Caco-2 (cell line): ENCODE results near the gene RIOX2. TPM values are rescaled to one million over a fixed set of nuclear protein-coding genes. Genes with fewer than 3 reads are reported as not detected.
A peak's percentile ranks its signal among the peaks of the same experiment; 100 is the strongest.

Source experiments
- Bru-seq: library from RNA; stranded (reverse); fragments of 400-500 nt; gene quantifications from one replicate; lab custom pipeline; 2021; lab: Mats Ljungman, UMichigan
- BruChase-seq, 2 experiments: library from RNA; stranded (reverse); fragments of 400-500 nt; gene quantifications; one replicate each; lab custom pipeline; 2021; lab: Mats Ljungman, UMichigan
- BruUV-seq: library from RNA; stranded (reverse); fragments of 400-500 nt; replicated peaks from 2 replicates; lab custom pipeline; 2021; lab: Mats Ljungman, UMichigan
- CTCF ChIA-PET: fragments of 300-600 bp; sonication (Branson Sonifier 250); formaldehyde crosslinking; loops from one replicate; lab custom pipeline; 2022; ENCODE audit warnings: antibody characterized with exemption; lab: Charles Lee
- POLR2A ChIA-PET: fragments of 300-600 bp; sonication (Branson Sonifier 250); formaldehyde crosslinking; loops from one replicate; lab custom pipeline; 2022; ENCODE audit warnings: antibody characterized with exemption; lab: Charles Lee
- DNase-seq, 2 experiments: peaks; one replicate each; pipeline versions ENCODE4 v3.0.0 to v3.0.0-alpha.2; 2020 to 2022
- H3K27me3 ChIP-seq: replicated peaks from 2 replicates; pipeline ENCODE4 v1.6.0; 2011; ENCODE audit warnings: low read length; ENCODE audit not compliant: control insufficient read depth, insufficient read depth
- H3K36me3 ChIP-seq: 2 replicates; pipeline ENCODE4 v1.5.1; 2011; ENCODE audit warnings: low read length; ENCODE audit not compliant: control insufficient read depth, insufficient read depth
- H3K4me1 ChIP-seq: fragments of 250-450 bp; sonication (Bioruptor Pico); 2 replicates; pipeline ENCODE4 v1.5.1; 2020; ENCODE audit warnings: mild to moderate bottlenecking
- H3K4me3 ChIP-seq: 2 replicates; pipeline ENCODE4 v1.5.1; 2011; ENCODE audit warnings: low read depth, mild to moderate bottlenecking, control low read depth, low read length
- H3K9me3 ChIP-seq: fragments of 250-450 bp; sonication (Bioruptor Pico); 2 replicates; pipeline ENCODE4 v1.5.1; 2020; ENCODE audit warnings: mild to moderate bottlenecking, moderate library complexity
- H3K27ac Mint-ChIP-seq: one replicate; pipeline ENCODE4 v1.8.0; 2022; ENCODE audit warnings: mixed read lengths; ENCODE audit not compliant: unreplicated experiment
- H3K27me3 Mint-ChIP-seq: one replicate; pipeline ENCODE4 v1.8.0; 2022; ENCODE audit warnings: mixed read lengths; ENCODE audit not compliant: insufficient read depth, unreplicated experiment
- H3K36me3 Mint-ChIP-seq: one replicate; pipeline ENCODE4 v1.8.0; 2022; ENCODE audit warnings: mild to moderate bottlenecking, mixed read lengths; ENCODE audit not compliant: insufficient read depth, unreplicated experiment
- H3K4me1 Mint-ChIP-seq: one replicate; pipeline ENCODE4 v1.8.0; 2022; ENCODE audit warnings: low read depth, mixed read lengths; ENCODE audit not compliant: unreplicated experiment
- H3K4me3 Mint-ChIP-seq: one replicate; pipeline ENCODE4 v1.8.0; 2022; ENCODE audit warnings: mild to moderate bottlenecking, moderate library complexity, mixed read lengths; ENCODE audit not compliant: unreplicated experiment
- H3K9me3 Mint-ChIP-seq: one replicate; pipeline ENCODE4 v1.8.0; 2022; ENCODE audit warnings: mixed read lengths; ENCODE audit not compliant: unreplicated experiment
- CTCF ChIP-seq, 2 experiments: fragments of 200-600 bp in 1 of 2; IDR thresholded peaks; 1 replicate in 1 of 2; 2 replicates in 1 of 2; pipeline versions ENCODE4 v1.5.1 to v1.8.0; 2011 to 2022; ENCODE audit warnings: antibody characterized with exemption in 1 of 2, control low read depth in 1 of 2, inconsistent platforms in 1 of 2, low read depth in 1 of 2, low read length in 1 of 2, mild to moderate bottlenecking in 1 of 2, moderate library complexity in 1 of 2; ENCODE audit not compliant: insufficient read depth in 1 of 2, severe bottlenecking in 1 of 2, unreplicated experiment in 1 of 2
- intact Hi-C: fragments of 100-400 bp; cut with micrococcal nuclease; formaldehyde crosslinking; loops from one replicate; pipeline ENCODE4 v1.10.0; 2022; ENCODE audit not compliant: unreplicated experiment
- long read RNA-seq: library from polyadenylated mRNA; stranded (forward); transcript quantifications from one replicate; pipeline ENCODE4 v2.0.0, GENCODE V29; 2022
- total RNA-seq: library from RNA; stranded (reverse); gene quantifications from 2 replicates; pipeline ENCODE4 v1.2.3, GENCODE V29; 2022

RIOX2 gene
- 25.0 TPM in 2 replicates for total RNA-seq
- percentile 78 among the genes with signal in this experiment for Bru-seq, nascent RNA
- BruChase-seq, experiment 1, labeled RNA remaining after a 2-hour chase, result percentile 78 among the genes with signal in this experiment
- BruChase-seq, experiment 2, labeled RNA remaining after a 6-hour chase, result percentile 75 among the genes with signal in this experiment
- long read RNA-seq, full-length matches to known transcripts, result 23 of 42 reads
- long read RNA-seq, partial matches to known transcripts, result 11 of 42 reads
- long read RNA-seq, other reads (novel, unspliced or antisense), result 8 of 42 reads

- CTCF ChIA-PET, result interaction anchor here (0.8 kb wide), 1 partner anchor 51 kb away, joined by 3 read pairs; no protein-coding TSS in a partner anchor
- TSS peak; percentile 59 for BruUV-seq
These were observed at the start of gene RIOX2 for GRCh38 chr3:97971679-97972567. Gene RIOX2 (minus strand): TSS chr3:97972431. CDS start chr3:97967593, 4,838 bp downstream.

GRCh38 chr3:98020412-98020811 is 48.2 kb upstream of the RIOX2 start:
- Histone ChIP-seq H3K9me3 (no peaks in the 10 kb centered on the region), H3K27me3 (no peaks in the 10 kb centered on the region), H3K36me3 (no peaks in the 10 kb centered on the region), H3K4me1 (no peaks in the 10 kb centered on the region), H3K4me3 (no peak overlapping the region)
- DNase-seq, result no peak
- Mint-ChIP-seq H3K9me3 (no peaks in the 10 kb centered on the region), H3K36me3 (no peaks in the 10 kb centered on the region), H3K4me1 (peaks cover 7% of the 10 kb centered on the region), H3K4me3 (no peak overlapping the region), H3K27ac (no peak overlapping the region), H3K27me3 (peaks cover 4% of the 10 kb centered on the region)
- no peak for TF ChIP-seq CTCF (IDR thresholded peaks at IDR 0.05; ENCODE audit: insufficient read depth in 1 of 2, low read depth in 1 of 2, low read length in 1 of 2, severe bottlenecking in 1 of 2, unreplicated experiment in 1 of 2)
- no TSS peak for BruUV-seq
- ChIA-PET CTCF (interaction anchor here (0.8 kb wide), 1 partner anchor 199 kb away, joined by 3 read pairs; the partner anchor contains the start of gene CRYBG3), POLR2A (no interaction called here)
- intact Hi-C loops, result loop anchor here (5.0 kb wide), 2 partner anchors 48 to 303 kb away; partner anchors contain the start of gene RIOX2

More at GRCh38 chr3:97971679-97972567, at the start of gene RIOX2:
- Histone ChIP-seq H3K27me3 (no peaks in the 10 kb centered on the region), H3K4me3 (peak within 1 kb of the TSS; percentile 81), H3K9me3 (no peaks in the 10 kb centered on the region), H3K36me3 (no peaks in the 10 kb centered on the region), H3K4me1 (peaks cover 20% of the 10 kb centered on the region)
- Mint-ChIP-seq H3K27me3 (no peaks in the 10 kb centered on the region), H3K27ac (peak within 1 kb of the TSS; percentile 94), H3K9me3 (no peaks in the 10 kb centered on the region), H3K4me3 (peak within 1 kb of the TSS; percentile 88), H3K4me1 (peaks cover 13% of the 10 kb centered on the region), H3K36me3 (no peaks in the 10 kb centered on the region)
- DNase-seq, result peak; percentile 76 to 78
- intact Hi-C loops, result loop anchor here (1.0 to 5.0 kb wide), 3 partner anchors 45 to 179 kb away; no protein-coding TSS in a partner anchor
- POLR2A ChIA-PET, result no interaction called here
- TF ChIP-seq CTCF (IDR thresholded peaks at IDR 0.05; ENCODE audit: insufficient read depth in 1 of 2, low read depth in 1 of 2, low read length in 1 of 2, severe bottlenecking in 1 of 2, unreplicated experiment in 1 of 2), result peak in 1 of 2 experiments; percentile 12

- H3K9me3 Mint-ChIP-seq, result no peaks in the 10 kb centered on the region
- H3K4me1 ChIP-seq, result no peaks in the 10 kb centered on the region
- no peak overlapping the region for H3K4me3 Mint-ChIP-seq
- H3K36me3 ChIP-seq, result no peaks in the 10 kb centered on the region
- no peaks in the 10 kb centered on the region for H3K27me3 ChIP-seq
- no peak for TF ChIP-seq CTCF (IDR thresholded peaks at IDR 0.05; ENCODE audit: insufficient read depth in 1 of 2, low read depth in 1 of 2, low read length in 1 of 2, severe bottlenecking in 1 of 2, unreplicated experiment in 1 of 2)
- ChIA-PET POLR2A (no interaction called here), CTCF (no interaction called here)
- H3K4me1 Mint-ChIP-seq, result peaks cover 4% of the 10 kb centered on the region
- no peaks in the 10 kb centered on the region for H3K36me3 Mint-ChIP-seq
- H3K9me3 ChIP-seq, result no peaks in the 10 kb centered on the region
- peaks cover 3% of the 10 kb centered on the region for H3K27me3 Mint-ChIP-seq
- H3K4me3 ChIP-seq, result no peak overlapping the region
- no peak for DNase-seq
- intact Hi-C loops, result no loop called here
- H3K27ac Mint-ChIP-seq, result no peak overlapping the region
- BruUV-seq, result no TSS peak
These were observed 46.1 kb upstream of the RIOX2 start for GRCh38 chr3:98018301-98018700.
